HEK293 (cell line): ENCODE data around the gene AIRE.

Experiments used
- CTCF ChIP-seq: fragments of 450-650 bp; formaldehyde crosslinking; IDR thresholded peaks from 2 replicates; pipeline ENCODE4 v1.5.1; 2016; ENCODE audit warnings: missing biosample characterization, missing genetic modification characterization
- ZNF211 ChIP-seq: fragments of 450-650 bp; formaldehyde crosslinking; IDR thresholded peaks from 2 replicates; pipeline ENCODE4 v1.5.1; 2016; ENCODE audit warnings: low read depth, missing biosample characterization, missing genetic modification characterization
- ZNF571 ChIP-seq: fragments of 450-650 bp; formaldehyde crosslinking; IDR thresholded peaks from 2 replicates; pipeline ENCODE4 v1.5.0; 2017; ENCODE audit warnings: missing biosample characterization, missing genetic modification characterization

- TF ChIP-seq CTCF (no peak), ZNF211 (tag by site-specific recombination) (no peak), ZNF571 (tag by site-specific recombination) (no peak)
Observed at GRCh38 chr21:44347911-44348451, 62.3 kb downstream of the AIRE start.
